Myocyte (in vitro differentiated cells): ENCODE data around the gene MYH9. TPM values are rescaled to one million over a fixed set of nuclear protein-coding genes. Genes with fewer than 3 reads are reported as not detected.

Source experiments
- DNase-seq: peaks from one replicate; pipeline ENCODE4 v3.0.0-alpha.2; 2012; ENCODE audit warnings: low read depth
- microRNA-seq: library from miRNA; unstranded; fragments of <30 nt; microRNA quantifications from one replicate; pipeline ENCODE4, GENCODE V29; 2016
- total RNA-seq: library from RNA; depleted of rRNA; stranded (reverse); fragments of >200 nt; gene quantifications from 2 replicates; pipeline ENCODE4 v1.2.3, GENCODE V29; 2014

MYH9 gene
- total RNA-seq, 1 donor from 2014 or later: 242 TPM

DNA sequence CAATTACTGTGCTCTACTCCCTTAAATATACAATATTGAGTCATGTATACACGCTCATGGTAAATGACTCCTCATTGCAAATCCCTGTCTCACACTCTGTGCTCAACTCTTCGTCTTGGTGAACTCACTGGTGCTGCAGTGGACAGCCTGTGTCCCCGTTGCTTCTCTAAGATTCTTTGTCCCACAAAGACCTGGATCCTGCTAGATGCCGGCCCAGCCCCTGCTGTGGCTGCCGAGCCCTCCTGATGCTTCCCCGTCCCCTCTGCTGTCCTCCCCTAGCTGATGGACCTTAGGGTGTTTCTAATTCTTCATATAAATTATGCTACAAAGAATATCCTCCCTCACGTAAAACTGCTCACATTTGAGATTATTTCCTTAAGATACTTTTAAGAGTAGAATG, 154.0 kb downstream of the MYH9 start:
- no peak for DNase-seq

DNA sequence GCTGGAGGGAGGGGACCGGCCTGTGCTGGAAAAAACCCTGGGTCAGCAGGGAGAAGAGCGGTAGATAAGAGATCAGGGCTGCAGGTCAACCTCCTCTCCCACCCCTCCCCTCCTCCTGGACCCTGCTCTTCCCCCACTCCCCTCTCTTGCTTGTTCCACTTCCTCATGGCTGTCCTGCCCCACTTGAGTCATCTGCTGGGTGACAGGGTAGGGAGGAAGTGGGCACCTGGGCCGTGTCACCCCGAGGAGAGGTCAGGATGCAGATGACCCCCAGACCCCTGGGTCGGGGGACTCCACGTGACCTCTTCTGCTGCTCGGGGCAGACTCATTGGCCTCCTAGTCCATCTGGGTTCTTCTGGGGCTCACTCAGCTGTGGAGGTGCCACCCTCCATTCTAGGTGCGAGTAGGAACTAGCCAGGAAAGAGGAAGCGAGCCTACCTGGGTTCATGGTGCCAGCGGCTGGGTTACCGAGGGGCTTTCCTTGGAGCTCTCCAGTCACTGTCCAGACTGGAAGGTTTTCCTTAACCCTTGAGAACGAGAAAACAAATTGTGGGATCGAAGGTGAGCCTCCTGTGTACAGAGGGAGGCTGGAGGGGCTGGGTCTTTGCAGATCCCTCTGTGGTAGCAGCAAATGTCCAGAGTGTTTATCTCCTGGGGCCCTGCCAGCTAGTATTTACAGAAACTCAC, 154.9 kb downstream of the MYH9 start:
- no peak for DNase-seq

Small RNA genes within 50 kb of the gene (microRNA-seq; reads per million reads assigned to microRNA genes)
- not detected for gene MIR6819

Other genes with a start within 250 kb of the MYH9 start
- 1.4 and 1.7 TPM in 2 replicates for gene APOL3, start 227.2 kb downstream of the MYH9 start, total RNA-seq
- 5.1 and 9.2 TPM in 2 replicates for gene APOL4, start 186.2 kb downstream of the MYH9 start, total RNA-seq
- 31.6 and 33.2 TPM in 2 replicates for gene APOL2, start 148.4 kb downstream of the MYH9 start, total RNA-seq
- gene APOL1, start 134.8 kb downstream of the MYH9 start, total RNA-seq: 0.86 and 1.0 TPM in 2 replicates
- gene TXN2, start 93.7 kb upstream of the MYH9 start, total RNA-seq: 38.7 and 44.6 TPM in 2 replicates
- gene FOXRED2, start 119.1 kb upstream of the MYH9 start, total RNA-seq: 12.2 and 13.8 TPM in 2 replicates
- 408 and 477 TPM in 2 replicates for gene EIF3D, start 141.2 kb upstream of the MYH9 start, total RNA-seq